ENCODE results near the gene TLE7.

TLE7 gene

DNA sequence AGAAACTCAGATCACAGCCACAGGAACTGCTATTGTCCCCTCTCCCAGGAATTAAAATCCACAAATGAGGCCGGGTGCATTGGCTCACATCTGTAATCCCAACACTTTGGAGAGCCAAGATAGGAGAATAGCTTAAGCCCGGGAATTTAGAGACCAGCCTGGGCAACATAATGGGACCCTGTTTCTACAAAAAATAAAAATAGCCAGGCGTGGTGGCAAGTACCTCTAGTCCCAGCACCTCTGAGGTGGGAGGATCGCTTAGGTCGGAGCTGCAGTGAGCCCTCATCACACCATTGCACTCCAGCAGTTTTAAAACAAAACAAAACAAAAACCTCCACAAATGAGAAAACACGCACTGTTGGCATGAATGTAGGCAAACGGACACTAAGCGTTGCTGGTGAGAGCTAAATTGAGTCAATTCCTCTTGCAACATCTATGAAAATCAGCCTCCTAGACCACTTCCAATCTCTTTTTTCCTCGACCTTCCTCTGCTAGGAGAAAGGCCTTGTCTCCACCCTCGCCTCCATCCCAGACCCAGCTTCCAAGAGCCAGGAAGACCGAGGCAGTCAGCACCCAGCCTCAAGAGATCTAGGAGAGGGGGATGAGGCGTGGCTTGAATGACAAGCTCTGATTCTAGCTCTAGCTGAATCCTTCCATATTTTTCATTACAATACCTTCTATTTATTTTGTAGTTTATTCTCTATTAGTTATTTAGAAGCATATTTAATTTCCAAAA is 14.8 kb downstream of the TLE7 start:
- TF ChIP-seq CTCF (IDR thresholded peaks at IDR 0.05; ENCODE audit: insufficient read depth, low read length, poor library complexity, severe bottlenecking) = no peak
- Histone ChIP-seq H3K36me3 (ENCODE audit: control insufficient read depth, insufficient read depth, low read length) (no peaks in the 10 kb centered on the region), H3K4me3 (replicated peaks; ENCODE audit: low read depth, low read length) (no peak overlapping the region), H3K27me3 (replicated peaks; ENCODE audit: control insufficient read depth, insufficient read depth, low read length) (peaks cover 3% of the 10 kb centered on the region)
- no peak for DNase-seq (ENCODE audit: extremely low read depth, insufficient read length)

GRCh38 chr16:71426069-71426879 is 15.6 kb downstream of the TLE7 start:
- DNase-seq (ENCODE audit: extremely low read depth, insufficient read length) = peak; percentile 59
- H3K4me3 ChIP-seq (replicated peaks; ENCODE audit: low read depth, low read length) = no peak overlapping the region
- no peak for TF ChIP-seq CTCF (IDR thresholded peaks at IDR 0.05; ENCODE audit: insufficient read depth, low read length, poor library complexity, severe bottlenecking)
- H3K36me3 ChIP-seq (ENCODE audit: control insufficient read depth, insufficient read depth, low read length) = no peaks in the 10 kb centered on the region
- peaks cover 3% of the 10 kb centered on the region for H3K27me3 ChIP-seq (replicated peaks; ENCODE audit: control insufficient read depth, insufficient read depth, low read length)

DNA sequence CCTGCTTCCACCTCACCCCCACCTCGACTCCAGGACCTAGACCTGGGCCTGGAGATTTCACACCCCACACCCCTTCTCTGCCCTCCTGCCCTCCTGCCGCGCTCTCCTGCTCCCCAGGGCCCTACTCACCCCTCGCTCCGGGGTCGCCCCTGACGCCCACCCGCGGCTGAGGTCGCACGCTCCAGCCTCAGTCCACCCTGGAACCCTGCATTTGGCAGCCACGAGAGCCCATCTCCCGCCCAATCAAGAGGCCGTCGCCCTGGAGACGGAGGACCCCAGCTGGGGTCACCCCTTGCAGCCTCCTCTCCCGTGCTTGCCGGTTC is 16.1 kb downstream of the TLE7 start:
- no peak for TF ChIP-seq CTCF (IDR thresholded peaks at IDR 0.05; ENCODE audit: insufficient read depth, low read length, poor library complexity, severe bottlenecking)
- Histone ChIP-seq H3K4me3 (replicated peaks; ENCODE audit: low read depth, low read length) (no peak overlapping the region), H3K27me3 (replicated peaks; ENCODE audit: control insufficient read depth, insufficient read depth, low read length) (peaks cover 3% of the 10 kb centered on the region), H3K36me3 (ENCODE audit: control insufficient read depth, insufficient read depth, low read length) (no peaks in the 10 kb centered on the region)
- DNase-seq (ENCODE audit: extremely low read depth, insufficient read length) = no peak

GRCh38 chr16:71424626-71425025 is 17.2 kb downstream of the TLE7 start:
- no peak for DNase-seq (ENCODE audit: extremely low read depth, insufficient read length)
- no peak for TF ChIP-seq CTCF (IDR thresholded peaks at IDR 0.05; ENCODE audit: insufficient read depth, low read length, poor library complexity, severe bottlenecking)
- H3K27me3 ChIP-seq (replicated peaks; ENCODE audit: control insufficient read depth, insufficient read depth, low read length) = no peaks in the 10 kb centered on the region; the same call in none of the 2 replicates

GRCh38 chr16:71423865-71424264 is 18.0 kb downstream of the TLE7 start:
- Histone ChIP-seq H3K36me3 (ENCODE audit: control insufficient read depth, insufficient read depth, low read length) (no peaks in the 10 kb centered on the region), H3K27me3 (replicated peaks; ENCODE audit: control insufficient read depth, insufficient read depth, low read length) (no peaks in the 10 kb centered on the region; the same call in 1 of the 2 replicates), H3K4me3 (replicated peaks; ENCODE audit: low read depth, low read length) (no peak overlapping the region)
- no peak for TF ChIP-seq CTCF (IDR thresholded peaks at IDR 0.05; ENCODE audit: insufficient read depth, low read length, poor library complexity, severe bottlenecking)
- DNase-seq (ENCODE audit: extremely low read depth, insufficient read length) = no peak

More at GRCh38 chr16:71424626-71425025, 17.2 kb downstream of the TLE7 start:
- no peaks in the 10 kb centered on the region for H3K36me3 ChIP-seq (ENCODE audit: control insufficient read depth, insufficient read depth, low read length)
- H3K4me3 ChIP-seq (replicated peaks; ENCODE audit: low read depth, low read length) = no peak overlapping the region
